ENCODE results near the gene ANKS6.
A peak's percentile ranks its signal among the peaks of the same experiment; 100 is the strongest.

Gene ANKS6

GRCh38 chr9:98806394-98807035 is 10.2 kb upstream of the ANKS6 start:
- Mint-ChIP-seq H3K9me3 (no peaks in the 10 kb centered on the region), H3K4me3 (peak overlapping the region; percentile 91), H3K36me3 (peaks cover 2% of the 10 kb centered on the region), H3K27me3 (no peaks in the 10 kb centered on the region), H3K4me1 (peaks cover 30% of the 10 kb centered on the region), H3K27ac (no peak overlapping the region)

- Mint-ChIP-seq H3K4me1 (peaks cover 22% of the 10 kb centered on the region), H3K4me3 (no peak overlapping the region), H3K36me3 (no peaks in the 10 kb centered on the region), H3K27me3 (no peaks in the 10 kb centered on the region), H3K9me3 (no peaks in the 10 kb centered on the region), H3K27ac (no peak overlapping the region)
Observed at GRCh38 chr9:98805506-98806272, 9.3 kb upstream of the ANKS6 start.

GRCh38 chr9:98804083-98804482 is 7.7 kb upstream of the ANKS6 start:
- H3K27ac Mint-ChIP-seq: no peak overlapping the region
- no peaks in the 10 kb centered on the region for H3K27me3 Mint-ChIP-seq
- H3K4me1 Mint-ChIP-seq: peaks cover 19% of the 10 kb centered on the region
- H3K36me3 Mint-ChIP-seq: no peaks in the 10 kb centered on the region
- no peaks in the 10 kb centered on the region for H3K9me3 Mint-ChIP-seq
- H3K4me3 Mint-ChIP-seq: no peak overlapping the region

GRCh38 chr9:98801969-98802371 is 5.6 kb upstream of the ANKS6 start:
- no peaks in the 10 kb centered on the region for H3K9me3 Mint-ChIP-seq
- H3K27ac Mint-ChIP-seq: no peak overlapping the region
- peaks cover 8% of the 10 kb centered on the region for H3K4me1 Mint-ChIP-seq
- H3K4me3 Mint-ChIP-seq: no peak overlapping the region
- H3K36me3 Mint-ChIP-seq: no peaks in the 10 kb centered on the region
- H3K27me3 Mint-ChIP-seq: no peaks in the 10 kb centered on the region

GRCh38 chr9:98801561-98801960 is 5.2 kb upstream of the ANKS6 start:
- Mint-ChIP-seq H3K4me3 (no peak overlapping the region), H3K4me1 (peaks cover 7% of the 10 kb centered on the region), H3K36me3 (no peaks in the 10 kb centered on the region), H3K27ac (no peak overlapping the region), H3K9me3 (no peaks in the 10 kb centered on the region), H3K27me3 (no peaks in the 10 kb centered on the region)

- Mint-ChIP-seq H3K27ac (no peak overlapping the region), H3K27me3 (no peaks in the 10 kb centered on the region), H3K9me3 (no peaks in the 10 kb centered on the region), H3K4me1 (peaks cover 25% of the 10 kb centered on the region), H3K36me3 (no peaks in the 10 kb centered on the region), H3K4me3 (peak overlapping the region; percentile 1)
Observed at GRCh38 chr9:98798254-98798653, 1.9 kb upstream of the ANKS6 start.

GRCh38 chr9:98797491-98797890 is 1.1 kb upstream of the ANKS6 start:
- no peaks in the 10 kb centered on the region for H3K36me3 Mint-ChIP-seq
- H3K9me3 Mint-ChIP-seq: no peaks in the 10 kb centered on the region

GRCh38 chr9:98795970-98796363 is 388 bp downstream of the ANKS6 start:
- peak overlapping the region; percentile 73 for H3K4me3 Mint-ChIP-seq
- no peaks in the 10 kb centered on the region for H3K9me3 Mint-ChIP-seq
- H3K27ac Mint-ChIP-seq: no peak overlapping the region
- H3K27me3 Mint-ChIP-seq: no peaks in the 10 kb centered on the region
- no peaks in the 10 kb centered on the region for H3K36me3 Mint-ChIP-seq
- H3K4me1 Mint-ChIP-seq: peaks cover 40% of the 10 kb centered on the region

More at GRCh38 chr9:98797491-98797890, 1.1 kb upstream of the ANKS6 start:
- Mint-ChIP-seq H3K27ac (peak overlapping the region; percentile 9), H3K4me1 (peaks cover 27% of the 10 kb centered on the region), H3K27me3 (no peaks in the 10 kb centered on the region), H3K4me3 (peak overlapping the region; percentile 1)

GRCh38 chr9:98795295-98795955 is 930 bp downstream of the ANKS6 start:
- no peaks in the 10 kb centered on the region for H3K27me3 Mint-ChIP-seq
- H3K9me3 Mint-ChIP-seq: no peaks in the 10 kb centered on the region
- H3K4me3 Mint-ChIP-seq: peak overlapping the region; percentile 73
- H3K36me3 Mint-ChIP-seq: no peaks in the 10 kb centered on the region
- H3K4me1 Mint-ChIP-seq: peaks cover 42% of the 10 kb centered on the region
- H3K27ac Mint-ChIP-seq: no peak overlapping the region

- Mint-ChIP-seq H3K27me3 (no peaks in the 10 kb centered on the region), H3K4me1 (peaks cover 42% of the 10 kb centered on the region), H3K36me3 (no peaks in the 10 kb centered on the region), H3K9me3 (no peaks in the 10 kb centered on the region), H3K27ac (no peak overlapping the region), H3K4me3 (peak overlapping the region; percentile 73)
Observed at GRCh38 chr9:98794802-98795201, 1.6 kb downstream of the ANKS6 start.

- Mint-ChIP-seq H3K9me3 (no peaks in the 10 kb centered on the region), H3K27ac (no peak overlapping the region), H3K36me3 (peaks cover 2% of the 10 kb centered on the region), H3K27me3 (no peaks in the 10 kb centered on the region), H3K4me1 (peaks cover 42% of the 10 kb centered on the region), H3K4me3 (no peak overlapping the region)
Observed at GRCh38 chr9:98793031-98793430, 3.3 kb downstream of the ANKS6 start.

GRCh38 chr9:98791608-98792490 is 4.5 kb downstream of the ANKS6 start:
- Mint-ChIP-seq H3K9me3 (no peaks in the 10 kb centered on the region), H3K27ac (peak overlapping the region; percentile 74), H3K4me3 (no peak overlapping the region), H3K36me3 (peaks cover 2% of the 10 kb centered on the region), H3K4me1 (peaks cover 38% of the 10 kb centered on the region), H3K27me3 (no peaks in the 10 kb centered on the region)

- H3K4me3 Mint-ChIP-seq: no peak overlapping the region
- peaks cover 2% of the 10 kb centered on the region for H3K36me3 Mint-ChIP-seq
- H3K27ac Mint-ChIP-seq: no peak overlapping the region
- H3K4me1 Mint-ChIP-seq: peaks cover 35% of the 10 kb centered on the region
- H3K27me3 Mint-ChIP-seq: no peaks in the 10 kb centered on the region
- H3K9me3 Mint-ChIP-seq: no peaks in the 10 kb centered on the region
Observed at GRCh38 chr9:98790842-98791607, 5.3 kb downstream of the ANKS6 start.

GRCh38 chr9:98790134-98790841 is 6.1 kb downstream of the ANKS6 start:
- H3K4me3 Mint-ChIP-seq: no peak overlapping the region
- H3K4me1 Mint-ChIP-seq: peaks cover 29% of the 10 kb centered on the region
- H3K27me3 Mint-ChIP-seq: no peaks in the 10 kb centered on the region
- H3K36me3 Mint-ChIP-seq: peaks cover 2% of the 10 kb centered on the region
- no peaks in the 10 kb centered on the region for H3K9me3 Mint-ChIP-seq
- H3K27ac Mint-ChIP-seq: no peak overlapping the region
